ENCODE results near the gene PRKCA.

DNA sequence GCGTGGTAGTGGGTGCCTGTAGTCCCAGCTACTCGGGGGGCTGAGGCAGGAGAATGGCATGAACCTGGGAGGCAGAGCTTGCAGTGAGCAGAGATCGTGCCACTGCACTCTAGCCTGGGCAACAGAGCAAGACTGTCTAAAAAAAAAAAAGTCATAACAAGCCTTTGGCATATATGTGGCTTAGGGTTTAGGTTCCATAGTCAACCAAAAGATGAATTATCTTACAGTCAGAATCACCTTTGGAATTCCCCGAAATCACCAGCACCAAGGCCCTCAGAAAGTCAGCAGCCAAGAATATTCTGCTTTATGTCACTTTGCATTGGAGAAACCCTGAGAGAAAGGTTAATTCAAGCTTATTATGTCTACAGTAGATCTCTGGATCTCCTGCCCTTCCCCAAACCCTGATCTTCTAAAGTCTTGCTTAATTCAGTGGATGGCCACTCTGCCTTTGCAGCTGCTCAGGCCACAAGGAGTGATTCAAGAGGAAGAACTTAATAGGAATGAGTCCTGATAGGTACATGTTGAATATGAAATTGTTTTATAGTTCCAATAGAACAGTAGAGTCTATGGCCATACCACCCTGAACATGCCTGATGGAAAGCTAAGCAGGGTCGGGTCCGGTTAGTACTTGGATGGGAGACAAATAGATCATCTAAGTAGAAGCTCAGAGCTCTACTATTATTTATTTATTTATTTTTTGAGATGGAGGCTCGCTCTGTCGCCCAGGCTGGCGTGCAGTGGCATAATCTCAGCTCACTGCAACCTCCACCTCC is 336.5 kb downstream of the PRKCA start:
- no peak for TF ChIP-seq POLR2A (IDR thresholded peaks at IDR 0.05; ENCODE audit: low read depth, low read length)
- no peak for TF ChIP-seq POLR2AphosphoS5 (IDR thresholded peaks at IDR 0.05; ENCODE audit: low read depth, low read length)
- TF ChIP-seq TAF1 (IDR thresholded peaks at IDR 0.05; ENCODE audit: borderline replicate concordance, low read depth, low read length): no peak
